Occipital lobe (tissue), 2 donors: ENCODE measurements around the gene ZFAND2B. TPM values are rescaled to one million over a fixed set of nuclear protein-coding genes. Genes with fewer than 3 reads are reported as not detected.
"Not testable (repeated sequence)": the region's sequence is repeated elsewhere in the genome, so short reads cannot be mapped to it uniquely, and the experiment has no call there.

Experiments
- DNase-seq: peaks from one replicate; lab custom pipeline; 2025; lab: John Stamatoyannopoulos, UW
- total RNA-seq: library from RNA; depleted of rRNA; stranded (reverse); fragments of >200 nt; gene quantifications from one replicate; pipeline ENCODE4 v1.2.3, GENCODE V29; 2014

Gene ZFAND2B
- total RNA-seq, 1 donor from 2014 or later: 14.5 TPM

- no peak for DNase-seq
These were observed 43.6 kb downstream of the ZFAND2B start for GRCh38 chr2:219250049-219250781.

DNA sequence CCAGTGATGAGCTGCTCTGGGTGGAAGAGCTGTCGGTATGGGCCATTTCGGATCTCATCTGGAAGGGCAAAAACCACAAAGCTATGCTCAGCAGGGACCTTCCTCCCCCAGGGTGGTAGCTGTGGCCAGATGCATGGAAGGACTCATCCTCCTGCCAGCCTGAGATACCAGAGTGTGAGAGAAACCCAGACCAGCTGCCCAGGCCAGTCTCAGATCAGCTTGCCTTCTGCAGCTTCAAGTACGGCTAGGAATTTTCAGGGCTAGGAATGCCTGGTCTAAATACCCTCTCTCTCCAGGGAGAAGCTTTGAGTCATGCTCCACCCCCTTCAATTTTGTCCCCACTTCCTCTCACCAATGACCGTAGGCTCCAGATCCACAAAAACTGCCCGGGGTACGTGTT, 45.1 kb downstream of the ZFAND2B start:
- no peak for DNase-seq

- DNase-seq: no peak
These were observed 45.5 kb downstream of the ZFAND2B start for GRCh38 chr2:219252084-219252483.

DNA sequence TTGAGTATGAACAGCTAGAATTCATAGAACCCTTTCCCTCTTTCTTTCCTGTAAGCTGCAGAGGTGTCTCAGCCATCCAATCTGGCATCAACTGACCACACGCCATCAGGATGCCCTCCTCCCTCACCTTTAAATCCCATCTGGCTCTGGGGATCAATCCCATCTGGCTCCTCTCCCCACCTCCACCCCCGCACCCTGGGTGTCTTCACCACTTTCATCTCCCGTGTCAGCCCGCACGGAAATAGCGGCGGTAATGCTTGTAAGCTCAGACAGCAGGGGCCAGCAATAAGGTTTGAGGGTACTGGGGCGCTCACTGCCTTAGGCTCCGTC, 46.0 kb downstream of the ZFAND2B start:
- DNase-seq: no peak

DNA sequence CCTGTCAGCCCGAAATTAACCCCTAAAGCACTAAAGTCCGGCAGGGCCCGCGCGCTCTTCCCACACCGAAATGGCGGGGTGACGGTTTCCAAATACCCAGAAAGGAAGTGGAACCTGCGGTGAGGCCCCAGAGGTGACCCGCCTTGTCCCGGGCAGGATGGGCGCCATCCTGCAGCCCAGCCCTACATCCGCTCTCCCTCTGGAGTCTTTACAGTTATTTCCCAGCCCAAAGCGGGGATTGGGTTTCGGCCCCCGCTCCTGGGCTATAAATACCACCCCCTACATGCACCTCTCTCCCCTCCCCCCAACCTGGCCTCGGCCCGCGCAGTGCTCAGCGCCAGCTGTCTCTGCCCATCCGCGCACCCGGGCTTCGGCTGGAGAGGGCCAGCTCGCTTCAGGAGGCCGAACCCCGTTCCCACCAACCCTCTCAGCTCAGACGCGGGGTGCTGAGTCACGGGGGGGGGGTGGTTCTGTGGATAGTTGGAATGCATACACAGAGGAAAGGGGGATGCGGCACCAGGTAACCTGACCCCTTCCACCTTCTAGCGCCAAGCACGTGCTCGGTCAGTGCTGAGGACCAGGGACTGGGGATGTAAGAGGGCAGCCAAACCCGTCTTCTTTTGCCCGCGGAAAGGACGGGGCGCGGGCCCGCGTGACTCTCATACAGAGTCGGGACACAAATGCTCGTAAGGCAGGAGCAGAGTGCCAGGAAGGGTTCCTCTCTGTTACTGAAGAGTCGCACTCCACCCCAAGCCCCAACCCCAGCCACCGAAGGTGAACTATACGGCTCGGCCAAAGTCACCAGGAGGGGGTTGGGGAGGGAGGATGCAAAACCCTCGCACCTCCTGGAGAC, 46.5 kb downstream of the ZFAND2B start, which contains the start of gene TUBA4B:
TUBA4B (plus strand) TSS at position 344 of the 853 bp plus-strand sequence; CDS start at position 509, 165 bp downstream.
- no peak for DNase-seq

- DNase-seq: peak; percentile 87
These were observed 47.4 kb downstream of the ZFAND2B start, which contains the start of gene TUBA4A for GRCh38 chr2:219253753-219254589. TUBA4A (minus strand) TSS chr2:219253918; CDS start chr2:219253858, 60 bp downstream.

DNA sequence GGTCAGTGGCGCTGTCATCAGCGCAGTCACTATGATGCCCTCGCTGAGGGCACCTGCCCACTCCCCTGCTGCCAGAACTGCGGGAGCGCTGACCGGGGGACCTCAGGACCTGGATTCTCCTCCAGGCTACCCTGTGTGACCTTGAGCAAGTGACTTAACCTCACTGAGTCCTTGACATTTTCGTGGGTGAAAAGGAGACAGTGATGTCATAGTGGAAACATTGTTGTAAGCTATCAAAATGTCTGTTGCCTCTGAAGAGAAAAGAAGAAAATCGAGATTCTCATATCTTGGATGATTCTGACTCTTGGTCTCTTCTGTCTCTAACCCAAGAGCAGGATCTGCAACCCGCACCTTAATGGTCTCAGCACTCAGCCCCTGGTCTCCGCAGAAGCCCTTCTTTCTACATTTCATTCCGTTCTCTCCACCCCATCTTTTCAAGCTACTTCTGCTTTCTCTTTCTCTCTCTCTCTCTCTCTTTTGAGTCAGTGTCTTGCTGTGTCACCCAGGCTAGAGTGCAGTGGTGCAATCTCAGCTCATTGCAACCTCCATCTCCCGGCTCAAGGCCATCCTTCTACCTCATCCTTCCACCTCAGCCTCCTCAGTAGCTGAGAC, 48.1 kb downstream of the ZFAND2B start:
- DNase-seq: no peak

DNA sequence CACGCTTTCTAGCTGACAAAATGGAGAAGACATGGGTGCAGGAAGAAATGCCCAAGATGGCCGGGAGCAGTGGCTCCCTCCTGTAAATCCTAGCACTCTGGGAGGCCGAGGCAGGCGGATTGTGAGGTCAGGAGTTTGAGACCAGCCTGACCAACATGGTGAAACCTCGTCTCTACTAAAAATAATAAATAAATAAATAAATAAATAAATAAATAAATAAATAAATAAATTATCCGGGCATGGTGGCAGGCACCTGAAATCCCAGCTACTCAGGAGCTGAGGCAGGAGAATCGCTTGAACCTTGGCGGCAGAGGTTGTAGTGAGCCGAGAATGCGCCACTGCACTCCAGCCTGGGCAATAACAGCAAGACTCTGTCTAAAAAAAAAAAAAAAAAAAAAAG, 52.4 kb downstream of the ZFAND2B start:
- not testable (repeated sequence) for DNase-seq

Other genes with a start within 250 kb of the ZFAND2B start
- 6.2 TPM for gene CDK5R2, start 247.1 kb upstream of the ZFAND2B start, total RNA-seq
- gene FEV, start 221.6 kb upstream of the ZFAND2B start, total RNA-seq: not detected
- gene CRYBA2, start 213.4 kb upstream of the ZFAND2B start, total RNA-seq: not detected
- 0.16 TPM for gene CFAP65, start 165.3 kb upstream of the ZFAND2B start, total RNA-seq
- 0.16 TPM for gene IHH, start 145.9 kb upstream of the ZFAND2B start, total RNA-seq
- gene NHEJ1, start 46.0 kb upstream of the ZFAND2B start, total RNA-seq: 9.2 TPM
- 0.31 TPM for gene SLC23A3, start 36.8 kb upstream of the ZFAND2B start, total RNA-seq
- gene CNPPD1, start 29.9 kb upstream of the ZFAND2B start, total RNA-seq: 39.3 TPM
- 73.8 TPM for gene RETREG2, start 28.5 kb upstream of the ZFAND2B start, total RNA-seq
- 32.0 TPM for gene ABCB6, start 12.2 kb downstream of the ZFAND2B start, total RNA-seq
- 24.5 TPM for gene ATG9A, start 22.9 kb downstream of the ZFAND2B start, total RNA-seq
- gene ANKZF1, start 23.0 kb downstream of the ZFAND2B start, total RNA-seq: 40.4 TPM
- 2.7 TPM for gene GLB1L, start 38.7 kb downstream of the ZFAND2B start, total RNA-seq
- 15.4 TPM for gene STK16, start 38.7 kb downstream of the ZFAND2B start, total RNA-seq
- not detected for gene TUBA4B, start 46.5 kb downstream of the ZFAND2B start, total RNA-seq
- gene TUBA4A, start 47.1 kb downstream of the ZFAND2B start, total RNA-seq: 2.7 TPM
- gene DNAJB2, start 72.6 kb downstream of the ZFAND2B start, total RNA-seq: 73.2 TPM
- 32.6 TPM for gene PTPRN, start 102.6 kb downstream of the ZFAND2B start, total RNA-seq
- gene RESP18, start 126.0 kb downstream of the ZFAND2B start, total RNA-seq: not detected
- 17.5 TPM for gene DNPEP, start 181.1 kb downstream of the ZFAND2B start, total RNA-seq
- gene DES, start 211.6 kb downstream of the ZFAND2B start, total RNA-seq: 2.3 TPM
- gene SPEG, start 228.1 kb downstream of the ZFAND2B start, total RNA-seq: 14.2 TPM